ENCODE data around the gene SAMD8.

GRCh38 chr10:75072727-75073126 is 38.7 kb upstream of the SAMD8 start:
- no peak for TF ChIP-seq CTCF (IDR thresholded peaks at IDR 0.05; ENCODE audit: insufficient read depth, low read depth, low read length)
- no peak for TF ChIP-seq EZH2 (IDR thresholded peaks at IDR 0.05; ENCODE audit: insufficient read depth, low read length)

Measured in astrocyte (in vitro differentiated cells and primary cell).